Keratinocyte (primary cell): Measurements from ENCODE around the gene AGPAT3. TPM values are rescaled to one million over a fixed set of nuclear protein-coding genes. Genes with fewer than 3 reads are reported as not detected.

Experiments
- DNase-seq: peaks from one replicate; pipeline ENCODE4 v3.0.0-alpha.2; 2011; ENCODE audit warnings: low read depth, missing footprints, low spot score
- FAIRE-seq: peaks from 2 replicates; lab custom pipeline; 2011; peaks lifted over from hg19 to GRCh38; lab: Jason Lieb, UNC
- H2AFZ ChIP-seq: 2 replicates; pipeline ENCODE4 v1.6.0; 2012; ENCODE audit warnings: low read length, control low read depth, inconsistent platforms; ENCODE audit not compliant: control insufficient read depth
- H3K27ac ChIP-seq: 2 replicates; pipeline ENCODE4 v1.5.1; 2011; ENCODE audit warnings: low read length; ENCODE audit not compliant: control insufficient read depth, insufficient read depth
- H3K27me3 ChIP-seq: 3 replicates; pipeline ENCODE4 v1.6.0; 2011; ENCODE audit warnings: low read length; ENCODE audit not compliant: control insufficient read depth, insufficient read depth; ENCODE audit errors: extremely low read depth
- H3K36me3 ChIP-seq, 2 experiments: 2 replicates in 1 of 2; 3 replicates in 1 of 2; pipeline ENCODE4 v1.5.1; 2011; ENCODE audit warnings: low read length in 2 of 2, mild to moderate bottlenecking in 1 of 2; ENCODE audit not compliant: control insufficient read depth in 2 of 2, insufficient read depth in 2 of 2; ENCODE audit errors: extremely low read depth in 1 of 2
- H3K4me1 ChIP-seq: 3 replicates; pipeline ENCODE4 v1.5.1; 2011; ENCODE audit warnings: low read length; ENCODE audit not compliant: control insufficient read depth, insufficient read depth; ENCODE audit errors: extremely low read depth
- H3K4me2 ChIP-seq: 3 replicates; pipeline ENCODE4 v1.6.0; 2011; ENCODE audit warnings: low read depth, low read length; ENCODE audit not compliant: control insufficient read depth, insufficient read depth; ENCODE audit errors: extremely low read depth
- H3K4me3 ChIP-seq, 3 experiments: fragments of 200-600 bp in 1 of 3; sonication (generic) in 1 of 3; 2 replicates in 2 of 3; 3 replicates in 1 of 3; pipeline ENCODE4 v1.5.1; 2011 to 2016; ENCODE audit warnings: low read length in 3 of 3, mild to moderate bottlenecking in 3 of 3, control low read depth in 2 of 3, inconsistent platforms in 1 of 3, low read depth in 1 of 3, mixed read lengths in 1 of 3, mixed run types in 1 of 3, moderate library complexity in 1 of 3; ENCODE audit not compliant: control insufficient read depth in 2 of 3, insufficient read depth in 2 of 3; ENCODE audit errors: extremely low read depth in 1 of 3
- H3K79me2 ChIP-seq: 2 replicates; pipeline ENCODE4 v1.6.0; 2012; ENCODE audit warnings: low read length; ENCODE audit not compliant: control insufficient read depth, insufficient read depth
- H3K9ac ChIP-seq: 3 replicates; pipeline ENCODE4 v1.6.0; 2011; ENCODE audit warnings: low read length; ENCODE audit not compliant: control insufficient read depth, insufficient read depth; ENCODE audit errors: extremely low read depth
- H3K9me1 ChIP-seq: 3 replicates; pipeline ENCODE4 v1.6.0; 2011; ENCODE audit warnings: low read length; ENCODE audit not compliant: control insufficient read depth, insufficient read depth; ENCODE audit errors: extremely low read depth
- H3K9me3 ChIP-seq: 2 replicates; pipeline ENCODE4 v1.5.1; 2012; ENCODE audit warnings: low read depth, low read length; ENCODE audit not compliant: control insufficient read depth
- H4K20me1 ChIP-seq: 3 replicates; pipeline ENCODE4 v1.6.0; 2011; ENCODE audit warnings: low read length; ENCODE audit not compliant: control insufficient read depth, insufficient read depth; ENCODE audit errors: extremely low read depth
- CTCF ChIP-seq, 3 experiments: IDR thresholded peaks in 1 of 3; conservative IDR thresholded peaks in 1 of 3; optimal IDR thresholded peaks in 1 of 3; 2 replicates in 2 of 3; 3 replicates in 1 of 3; pipeline versions ENCODE3 to v1.5.1; 2011; ENCODE audit warnings: low read length in 3 of 3, mild to moderate bottlenecking in 3 of 3, moderate library complexity in 2 of 3, control low read depth in 1 of 3, inconsistent platforms in 1 of 3; ENCODE audit not compliant: insufficient read depth in 2 of 3; ENCODE audit errors: extremely low read depth in 1 of 3
- EZH2 ChIP-seq: IDR thresholded peaks from one replicate; pipeline ENCODE4 v1.6.1; 2012; ENCODE audit warnings: inconsistent platforms, mild to moderate bottlenecking, low read length, moderate library complexity
- dilution Hi-C: fragments of 300-500 bp; cut with MboI; formaldehyde crosslinking; loops from one replicate; pipeline ENCODE4 v1.7.0; 2020; ENCODE audit warnings: low sequenced_read_pairs; ENCODE audit not compliant: extremely low pct_ligation_motif_present
- polyA plus RNA-seq, 5 experiments: library from polyadenylated mRNA; depleted of rRNA in 3 of 5; stranded (reverse) in 3 of 5; stranded (forward) in 1 of 5; unstranded in 1 of 5; fragments of >200 nt; gene quantifications; 1 replicate in 1 of 5; 2 replicates in 3 of 5; 3 replicates in 1 of 5; pipeline versions ENCODE4 v1.2.1 to v1.2.3, GENCODE V29; 2011 to 2012; ENCODE audit warnings: missing spikeins in 2 of 5, low read depth in 1 of 5, low replicate concordance in 1 of 5

The AGPAT3 gene
- polyA plus RNA-seq, 1 donor (not counting 4 experiments of a cell fraction or from before 2014, with no cell fraction given), result 21.7 TPM

- H3K4me3 ChIP-seq, result no peak overlapping the region
- no peaks in the 10 kb centered on the region for H3K27me3 ChIP-seq
- H3K9ac ChIP-seq, result no peak overlapping the region
- TF ChIP-seq CTCF (optimal IDR thresholded peaks at IDR 0.05 in 1 of 3, IDR thresholded peaks at IDR 0.05 in 1 of 3, conservative IDR thresholded peaks at IDR 0.05 in 1 of 3; ENCODE audit: extremely low read depth in 1 of 3, insufficient read depth in 2 of 3, low read length in 3 of 3) (no peak), EZH2 (no peak)
- no peak for DNase-seq
- H3K79me2 ChIP-seq, result peaks cover 27% of the 10 kb centered on the region
- no peak overlapping the region for H2AFZ ChIP-seq
- H3K4me2 ChIP-seq, result no peak overlapping the region
- H4K20me1 ChIP-seq, result peaks cover 12% of the 10 kb centered on the region
- peaks cover 8% of the 10 kb centered on the region for H3K4me1 ChIP-seq
- no peaks in the 10 kb centered on the region for H3K9me3 ChIP-seq
- no peak overlapping the region for H3K27ac ChIP-seq
- H3K9me1 ChIP-seq, result peaks cover 6% of the 10 kb centered on the region
- no peak for FAIRE-seq
- dilution Hi-C loops, result no loop called here
- H3K36me3 ChIP-seq, result peaks cover 4 to 5% of the 10 kb centered on the region in 2 experiments
Observed at GRCh38 chr21:43876605-43877004, 11.6 kb downstream of the AGPAT3 start.

DNA sequence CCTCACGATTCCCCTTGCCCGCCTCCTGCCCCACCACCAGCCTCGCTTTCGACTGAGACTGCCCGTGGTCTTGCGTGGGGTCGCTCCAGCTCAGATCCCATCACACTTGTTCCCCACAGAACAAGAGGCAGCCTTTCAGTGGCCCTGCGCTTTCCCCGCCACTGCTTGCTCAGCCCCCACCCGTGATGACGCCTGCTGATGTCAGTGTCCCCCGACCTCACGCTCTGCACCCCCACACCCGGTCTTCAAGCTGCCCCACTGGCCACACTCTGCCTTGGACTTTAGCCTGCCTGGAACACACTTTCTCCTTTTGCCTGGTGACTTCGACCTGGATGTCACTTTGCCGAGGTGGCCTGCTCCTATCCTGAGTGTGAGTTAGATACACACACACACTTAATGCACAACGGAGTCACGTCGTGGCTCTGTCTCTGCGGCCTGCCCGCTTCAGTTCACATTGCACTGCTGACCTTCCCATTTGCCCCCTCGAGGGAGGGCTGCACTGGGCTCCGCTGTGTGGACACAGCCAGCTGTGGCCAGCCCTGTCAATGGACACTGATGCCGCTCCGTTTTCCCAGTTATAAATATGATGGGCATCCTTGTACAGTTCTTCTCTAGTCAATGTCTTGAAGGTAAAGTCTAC lies 13.0 kb downstream of the AGPAT3 start:
- Histone ChIP-seq H3K27me3 (no peaks in the 10 kb centered on the region), H3K36me3 (peaks cover 4 to 5% of the 10 kb centered on the region in 2 experiments), H3K4me1 (peaks cover 8% of the 10 kb centered on the region), H3K4me3 (no peak overlapping the region), H4K20me1 (peaks cover 12% of the 10 kb centered on the region), H2AFZ (no peak overlapping the region), H3K79me2 (peaks cover 27% of the 10 kb centered on the region), H3K27ac (no peak overlapping the region), H3K9ac (no peak overlapping the region), H3K9me3 (no peaks in the 10 kb centered on the region), H3K4me2 (no peak overlapping the region), H3K9me1 (peaks cover 6% of the 10 kb centered on the region)
- FAIRE-seq (no peak), DNase-seq (no peak)
- TF ChIP-seq EZH2, result no peak
- TF ChIP-seq CTCF (optimal IDR thresholded peaks at IDR 0.05 in 1 of 3, IDR thresholded peaks at IDR 0.05 in 1 of 3, conservative IDR thresholded peaks at IDR 0.05 in 1 of 3; ENCODE audit: extremely low read depth in 1 of 3, insufficient read depth in 2 of 3, low read length in 3 of 3), result no peak
- dilution Hi-C loops, result no loop called here
